ENCODE data around the gene HAUS5.
A peak's percentile ranks its signal among the peaks of the same experiment; 100 is the strongest.
"Not testable (repeated sequence)": the region's sequence is repeated elsewhere in the genome, so short reads cannot be mapped to it uniquely, and the experiment has no call there.

HAUS5 gene, protein sequence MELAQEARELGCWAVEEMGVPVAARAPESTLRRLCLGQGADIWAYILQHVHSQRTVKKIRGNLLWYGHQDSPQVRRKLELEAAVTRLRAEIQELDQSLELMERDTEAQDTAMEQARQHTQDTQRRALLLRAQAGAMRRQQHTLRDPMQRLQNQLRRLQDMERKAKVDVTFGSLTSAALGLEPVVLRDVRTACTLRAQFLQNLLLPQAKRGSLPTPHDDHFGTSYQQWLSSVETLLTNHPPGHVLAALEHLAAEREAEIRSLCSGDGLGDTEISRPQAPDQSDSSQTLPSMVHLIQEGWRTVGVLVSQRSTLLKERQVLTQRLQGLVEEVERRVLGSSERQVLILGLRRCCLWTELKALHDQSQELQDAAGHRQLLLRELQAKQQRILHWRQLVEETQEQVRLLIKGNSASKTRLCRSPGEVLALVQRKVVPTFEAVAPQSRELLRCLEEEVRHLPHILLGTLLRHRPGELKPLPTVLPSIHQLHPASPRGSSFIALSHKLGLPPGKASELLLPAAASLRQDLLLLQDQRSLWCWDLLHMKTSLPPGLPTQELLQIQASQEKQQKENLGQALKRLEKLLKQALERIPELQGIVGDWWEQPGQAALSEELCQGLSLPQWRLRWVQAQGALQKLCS

DNA sequence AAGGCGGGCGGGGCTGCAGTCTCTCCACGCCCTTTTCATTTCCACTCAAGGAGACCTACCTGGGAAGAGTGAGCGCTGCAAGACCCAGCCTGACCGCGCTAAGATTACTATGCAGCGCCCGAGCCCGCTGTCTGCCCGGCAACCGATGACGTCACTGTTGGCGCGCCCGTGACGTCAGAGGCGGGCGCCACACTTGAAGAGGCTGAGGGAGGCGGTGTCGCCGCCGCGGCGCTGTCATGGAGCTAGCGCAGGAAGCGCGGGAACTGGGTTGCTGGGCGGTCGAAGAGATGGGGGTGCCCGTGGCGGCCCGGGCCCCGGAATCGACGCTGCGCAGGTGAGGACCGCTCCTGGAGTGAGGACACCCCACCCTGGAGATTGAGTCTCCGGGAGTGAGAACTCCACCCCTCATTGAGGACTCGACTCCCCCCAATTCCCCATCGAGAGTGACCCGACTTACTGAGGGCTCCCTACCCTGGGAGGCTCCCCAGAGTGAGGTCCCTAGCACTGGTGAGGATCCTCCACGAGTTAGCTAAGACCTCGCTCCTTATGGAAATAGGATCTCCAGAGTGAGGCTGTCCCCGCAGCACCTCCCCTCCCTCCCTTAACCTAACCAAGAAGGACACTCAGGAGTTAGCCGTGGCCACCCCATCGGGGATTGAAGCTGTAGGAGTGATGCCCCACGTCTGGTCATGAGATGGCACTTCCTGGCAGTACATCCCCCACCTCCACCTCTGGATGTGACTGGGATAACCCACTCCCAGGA is at the start of gene HAUS5:
Gene HAUS5, plus strand, starts transcription at position 177 of the 763 bp plus-strand sequence. Its CDS starts 60 bp downstream, at position 237.
- peak; percentile 84 for DNase-seq

- no peak for DNase-seq
These were observed 49.8 kb upstream of the HAUS5 start for GRCh38 chr19:35562776-35563175.

GRCh38 chr19:35563207-35563829 is 49.2 kb upstream of the HAUS5 start, which contains the start of gene ATP4A:
Gene ATP4A, minus strand, starts transcription at chr19:35563658. Its CDS starts 29 bp downstream, at chr19:35563629.
- no peak for DNase-seq

DNA sequence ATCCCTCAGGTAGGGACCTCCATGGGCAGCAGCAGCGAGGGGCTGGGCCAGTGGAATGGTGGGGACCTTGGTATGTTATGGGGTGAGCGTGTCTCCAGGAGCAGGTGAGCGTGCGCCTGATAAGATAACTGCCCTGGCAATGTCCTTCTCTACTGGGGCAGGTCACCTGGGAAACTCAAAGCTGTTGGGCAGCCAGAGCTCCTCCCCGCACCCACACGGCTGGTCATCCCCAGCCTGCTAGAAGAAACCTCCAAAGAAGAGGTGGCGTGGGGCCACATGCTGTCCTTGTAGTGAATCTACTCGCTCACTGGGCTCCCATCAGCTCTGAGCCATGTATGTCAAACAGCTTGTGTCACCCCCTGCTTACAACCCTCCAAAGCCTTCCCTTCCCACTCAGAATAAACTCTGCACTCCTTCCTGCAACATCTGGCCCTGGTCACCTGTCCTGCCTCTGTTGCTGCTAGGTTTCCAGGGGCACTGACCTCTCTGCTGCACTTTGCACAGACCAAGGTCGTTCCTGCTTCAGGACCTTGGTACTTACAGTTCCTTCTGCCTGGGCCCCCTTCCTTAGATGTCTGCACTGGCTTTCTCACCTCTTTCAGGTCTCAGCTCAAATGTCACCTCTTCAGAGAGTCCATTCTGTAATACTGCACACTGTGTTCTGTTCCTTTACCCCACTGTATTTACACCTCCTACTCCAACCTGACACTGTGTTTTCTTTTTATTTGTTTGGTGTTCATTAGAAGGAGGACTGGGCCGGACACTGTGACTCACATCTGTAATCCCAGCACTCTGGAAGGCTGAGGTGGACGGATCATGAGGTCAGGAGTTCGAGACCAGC is 47.3 kb upstream of the HAUS5 start:
- DNase-seq = no peak

DNA sequence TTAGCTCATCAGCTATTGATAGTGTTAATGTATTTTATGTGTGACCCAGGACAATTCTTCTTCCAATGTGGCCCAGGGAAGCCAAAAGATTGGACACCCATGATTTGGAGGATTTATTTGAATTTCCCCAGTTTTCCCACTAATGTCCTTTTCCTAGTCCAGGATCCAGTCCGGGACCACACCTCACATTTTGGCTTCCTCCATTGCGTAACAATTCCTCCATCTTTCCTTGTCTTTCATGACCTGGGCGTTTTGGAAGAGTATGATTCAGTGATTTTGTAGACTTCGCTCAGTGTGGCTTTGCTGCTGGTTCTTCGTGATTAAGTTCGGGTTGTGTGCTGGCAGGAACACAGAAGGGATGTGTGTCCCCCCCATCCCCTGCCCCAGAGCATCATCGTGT is 45.8 kb upstream of the HAUS5 start:
- no peak for DNase-seq

- DNase-seq = no peak
These were observed 43.2 kb upstream of the HAUS5 start for GRCh38 chr19:35569281-35569781.

- no peak for DNase-seq
These were observed 41.0 kb upstream of the HAUS5 start for GRCh38 chr19:35571406-35571965.

- no peak for DNase-seq
These were observed 34.6 kb upstream of the HAUS5 start for GRCh38 chr19:35577918-35578317.

GRCh38 chr19:35578707-35579106 is 33.8 kb upstream of the HAUS5 start:
- no peak for DNase-seq

GRCh38 chr19:35582760-35583159 is 29.8 kb upstream of the HAUS5 start:
- DNase-seq = no peak

DNA sequence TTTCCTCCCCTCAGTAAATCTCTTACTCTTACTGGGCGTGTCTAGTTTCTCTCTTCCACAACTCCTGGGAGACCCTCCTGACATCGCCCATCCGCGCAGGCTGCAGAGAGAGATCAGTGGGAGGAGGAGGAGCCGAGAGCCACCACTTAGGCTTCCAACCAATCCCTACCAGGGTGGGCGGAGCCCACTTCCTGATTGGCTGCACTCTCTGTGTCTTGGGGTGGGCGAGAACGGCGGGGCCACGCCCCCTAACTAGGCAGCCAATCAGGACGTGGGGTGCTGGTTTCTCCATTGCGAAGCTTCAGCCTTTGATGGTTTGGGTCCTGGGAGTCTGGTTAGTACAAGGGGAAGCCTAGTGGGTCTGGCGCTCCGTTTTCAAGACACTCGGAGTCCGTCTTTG is 26.7 kb upstream of the HAUS5 start, which contains the start of gene PMIS2:
Gene PMIS2, plus strand, starts transcription at position 326 of the 400 bp plus-strand sequence. CDS start 87 bp downstream, outside the sequence.
- no peak for DNase-seq

DNA sequence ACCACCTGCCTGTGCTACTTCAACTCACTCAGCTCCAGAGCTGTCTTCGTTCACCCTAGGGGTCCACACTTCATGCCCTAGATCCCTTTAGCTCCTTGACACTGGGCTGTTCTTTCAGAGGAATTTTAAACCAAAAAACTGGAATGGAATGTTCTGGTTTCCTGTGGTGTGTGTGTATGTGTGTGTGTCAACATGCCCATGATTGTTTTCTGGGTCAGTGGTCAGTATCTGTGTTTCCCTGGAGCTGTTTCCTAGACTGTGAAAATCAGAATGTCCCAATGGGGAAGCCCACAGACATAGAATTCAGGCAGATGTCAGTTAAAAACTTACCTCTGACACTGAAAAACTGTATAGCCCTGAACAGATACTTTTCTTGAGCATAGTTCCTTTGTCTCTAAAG is 25.2 kb upstream of the HAUS5 start:
- DNase-seq = no peak

- no peak for DNase-seq
These were observed 21.7 kb upstream of the HAUS5 start for GRCh38 chr19:35590875-35591274.

GRCh38 chr19:35592226-35592625 is 20.3 kb upstream of the HAUS5 start:
- no peak for DNase-seq

GRCh38 chr19:35595026-35595425 is 17.5 kb upstream of the HAUS5 start:
- not testable (repeated sequence) for DNase-seq

DNA sequence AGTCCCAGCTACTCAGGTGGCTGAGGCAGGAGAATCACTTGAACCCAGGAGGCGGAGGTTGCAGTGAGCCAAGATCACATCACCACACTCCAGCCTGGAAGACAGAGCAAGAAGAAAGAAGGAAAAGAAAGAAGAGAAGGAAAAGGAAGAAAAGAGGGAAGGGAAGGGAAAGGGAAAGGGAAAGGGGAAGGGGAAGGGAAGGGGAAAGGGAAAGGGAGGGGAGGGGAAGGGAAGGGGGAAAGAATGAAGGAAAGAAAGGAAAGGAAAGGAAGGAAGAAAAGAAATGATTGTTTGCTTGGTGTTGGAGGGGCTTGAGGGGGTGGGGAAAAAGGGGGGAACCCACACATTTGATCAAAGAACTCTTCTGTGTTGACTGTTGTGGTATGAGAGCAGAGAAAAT is 16.6 kb upstream of the HAUS5 start:
- no peak for DNase-seq

- DNase-seq = no peak
These were observed 16.1 kb upstream of the HAUS5 start for GRCh38 chr19:35596366-35596999.

DNA sequence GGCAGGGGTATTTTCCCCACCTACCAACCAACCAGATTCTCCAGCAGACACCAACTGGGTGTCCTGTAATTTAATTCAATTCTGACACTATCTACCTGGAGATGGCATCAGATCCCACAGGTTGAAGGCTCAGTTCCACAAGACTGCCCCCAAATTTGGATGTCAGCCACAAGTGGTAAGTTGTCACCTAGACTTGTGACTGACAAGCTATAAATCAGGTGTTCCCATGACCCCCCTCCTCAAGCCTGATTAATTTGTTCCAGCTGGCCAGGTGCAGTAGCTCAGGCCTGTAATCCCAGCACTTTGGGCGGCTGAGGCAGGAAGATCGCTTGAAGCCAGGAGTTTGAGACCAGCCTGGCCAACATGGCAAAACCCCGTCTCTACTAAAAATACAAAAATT is 10.6 kb upstream of the HAUS5 start:
- DNase-seq = no peak

DNA sequence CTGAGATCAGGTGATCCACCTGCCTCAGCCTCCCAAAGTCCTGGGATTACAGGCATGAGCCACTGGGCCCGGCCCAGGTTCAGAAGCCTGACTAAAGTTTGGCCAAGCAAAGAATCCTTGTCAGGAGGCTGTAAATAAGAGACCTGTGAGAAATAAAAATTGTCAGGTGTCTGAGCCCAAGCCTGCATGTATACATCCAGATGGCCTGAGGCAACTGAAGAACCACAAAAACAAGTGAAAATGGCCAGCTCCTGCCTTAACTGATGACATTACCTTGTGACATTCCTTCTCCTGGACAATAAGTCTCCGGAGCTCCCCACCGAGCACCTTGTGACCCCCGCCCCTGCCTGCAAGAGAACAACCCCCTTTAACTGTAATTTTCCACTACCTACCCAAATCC is 8.1 kb upstream of the HAUS5 start:
- not testable (repeated sequence) for DNase-seq

- DNase-seq = not testable (repeated sequence)
These were observed 5.4 kb upstream of the HAUS5 start for GRCh38 chr19:35607170-35607569.

GRCh38 chr19:35607661-35608060 is 4.9 kb upstream of the HAUS5 start:
- no peak for DNase-seq
